OCI-LY3 (cell line): ENCODE data around the gene TNS1.

Experiments
- H2AFZ ChIP-seq: fragments of 200-600, 300-600 bp; shearing (Covaris generic); 2 replicates; pipeline ENCODE4 v1.6.0; 2014; ENCODE audit warnings: antibody characterized with exemption, low read depth, low read length
- H3K27ac ChIP-seq: fragments of 200-600, 300-600 bp; sonication (generic); 2 replicates; pipeline ENCODE4 v1.5.1; 2014; ENCODE audit warnings: mild to moderate bottlenecking, low read length, moderate library complexity, mixed read lengths
- H3K27me3 ChIP-seq: fragments of 200-600, 300-600 bp; sonication (generic); 2 replicates; pipeline ENCODE4 v1.6.1; 2014; ENCODE audit warnings: low read depth, low read length, mixed read lengths
- H3K36me3 ChIP-seq: fragments of 200-600, 300-600 bp; sonication (generic); replicated peaks from 2 replicates; pipeline ENCODE3; 2014; ENCODE audit warnings: low read depth, low read length, mixed read lengths
- H3K4me1 ChIP-seq: fragments of 300-600, 200-600 bp; sonication (generic); 2 replicates; pipeline ENCODE4 v1.6.1; 2014; ENCODE audit warnings: low read length, mixed read lengths
- H3K4me2 ChIP-seq: fragments of 200-600, 300-600 bp; sonication (generic); 2 replicates; pipeline ENCODE4 v1.6.1; 2014; ENCODE audit warnings: low read length, mixed read lengths
- H3K4me3 ChIP-seq: fragments of 300-600, 200-600 bp; sonication (generic); 2 replicates; pipeline ENCODE4 v1.5.1; 2014; ENCODE audit warnings: antibody characterized with exemption, mild to moderate bottlenecking, low read length, moderate library complexity
- H3K79me2 ChIP-seq: fragments of 300-600, 200-600 bp; shearing (Covaris generic); 2 replicates; pipeline ENCODE4 v1.6.1; 2014; ENCODE audit warnings: mild to moderate bottlenecking, low read length, mixed read lengths
- H3K9ac ChIP-seq: fragments of 300-600, 200-600 bp; shearing (Covaris generic); 2 replicates; pipeline ENCODE4 v1.6.0; 2014; ENCODE audit warnings: mild to moderate bottlenecking, low read length, moderate library complexity
- H3K9me3 ChIP-seq: fragments of 200-600, 300-600 bp; shearing (Covaris generic); 2 replicates; pipeline ENCODE4 v1.6.1; 2014; ENCODE audit warnings: low read length, mixed read lengths; ENCODE audit not compliant: insufficient read depth
- H4K20me1 ChIP-seq: fragments of 200-600, 300-600 bp; sonication (generic); 2 replicates; pipeline ENCODE4 v1.6.1; 2016; ENCODE audit warnings: low read length, mixed read lengths; ENCODE audit not compliant: insufficient read depth
- EZH2phosphoT487 ChIP-seq: fragments of 200-600 bp; shearing (Covaris generic); IDR thresholded peaks from 2 replicates; pipeline ENCODE4 v1.6.1; 2018; ENCODE audit warnings: antibody characterized with exemption, mixed run types, low read depth
- TF ChIP-seq, protein P1 (sequence below): fragments of 200-600, 300-600 bp; sonication (generic); IDR thresholded peaks from 2 replicates; pipeline ENCODE4 v1.5.1; 2014; ENCODE audit warnings: antibody characterized with exemption, low read length, low read depth

TNS1 gene

DNA sequence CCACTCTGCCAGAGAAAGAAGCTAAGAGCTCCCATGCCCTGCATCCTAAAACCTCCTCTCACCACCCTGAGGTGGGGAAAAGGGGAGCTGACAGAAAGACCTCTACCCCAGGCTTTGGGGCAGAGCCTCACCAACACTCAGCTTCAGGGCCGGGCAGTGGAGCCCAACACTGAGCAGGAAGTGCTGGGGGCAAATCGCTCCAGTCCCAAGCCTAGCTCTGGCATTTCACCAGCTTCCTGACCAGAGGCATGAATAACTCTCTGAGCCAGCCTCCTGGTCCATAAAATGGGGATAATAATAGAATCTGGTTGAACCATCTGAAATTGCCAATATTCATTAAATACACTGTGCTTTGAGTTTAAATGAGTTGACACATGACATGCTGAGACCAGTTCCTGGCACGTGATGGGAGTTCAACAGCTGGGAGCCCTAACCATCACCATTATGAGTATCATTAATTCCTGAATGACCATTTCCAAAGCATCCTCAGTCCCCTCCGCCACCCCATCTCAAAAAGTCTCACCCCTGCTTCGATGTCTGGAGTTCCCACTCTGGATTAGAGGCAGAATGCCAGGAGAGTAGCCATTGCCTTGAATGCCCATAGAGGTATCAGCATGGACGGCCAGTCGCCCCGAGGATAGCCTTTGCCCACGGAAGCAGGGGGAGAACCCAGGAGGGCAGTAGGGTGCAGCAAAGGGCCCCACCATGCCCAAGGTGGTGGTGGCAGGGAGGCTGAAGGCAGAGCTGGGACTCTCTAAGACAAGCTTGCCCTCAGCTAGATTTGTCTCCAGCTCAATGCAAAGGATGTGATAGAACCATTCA is 153.4 kb downstream of the TNS1 start:
- no peaks in the 10 kb centered on the region for H3K4me1 ChIP-seq
- H3K36me3 ChIP-seq = no peaks in the 10 kb centered on the region
- H3K79me2 ChIP-seq = no peaks in the 10 kb centered on the region
- no peak for TF ChIP-seq EZH2phosphoT487
- TF ChIP-seq, protein P1, sequence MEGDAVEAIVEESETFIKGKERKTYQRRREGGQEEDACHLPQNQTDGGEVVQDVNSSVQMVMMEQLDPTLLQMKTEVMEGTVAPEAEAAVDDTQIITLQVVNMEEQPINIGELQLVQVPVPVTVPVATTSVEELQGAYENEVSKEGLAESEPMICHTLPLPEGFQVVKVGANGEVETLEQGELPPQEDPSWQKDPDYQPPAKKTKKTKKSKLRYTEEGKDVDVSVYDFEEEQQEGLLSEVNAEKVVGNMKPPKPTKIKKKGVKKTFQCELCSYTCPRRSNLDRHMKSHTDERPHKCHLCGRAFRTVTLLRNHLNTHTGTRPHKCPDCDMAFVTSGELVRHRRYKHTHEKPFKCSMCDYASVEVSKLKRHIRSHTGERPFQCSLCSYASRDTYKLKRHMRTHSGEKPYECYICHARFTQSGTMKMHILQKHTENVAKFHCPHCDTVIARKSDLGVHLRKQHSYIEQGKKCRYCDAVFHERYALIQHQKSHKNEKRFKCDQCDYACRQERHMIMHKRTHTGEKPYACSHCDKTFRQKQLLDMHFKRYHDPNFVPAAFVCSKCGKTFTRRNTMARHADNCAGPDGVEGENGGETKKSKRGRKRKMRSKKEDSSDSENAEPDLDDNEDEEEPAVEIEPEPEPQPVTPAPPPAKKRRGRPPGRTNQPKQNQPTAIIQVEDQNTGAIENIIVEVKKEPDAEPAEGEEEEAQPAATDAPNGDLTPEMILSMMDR = no peak
- H3K27me3 ChIP-seq = peaks cover 7% of the 10 kb centered on the region; the same call in 1 of the 2 replicates
- no peaks in the 10 kb centered on the region for H3K9me3 ChIP-seq
- H3K27ac ChIP-seq = no peak overlapping the region
- no peak overlapping the region for H2AFZ ChIP-seq
- no peak overlapping the region for H3K9ac ChIP-seq
- no peak overlapping the region for H3K4me2 ChIP-seq
- no peak overlapping the region for H3K4me3 ChIP-seq
- H4K20me1 ChIP-seq = no peaks in the 10 kb centered on the region

DNA sequence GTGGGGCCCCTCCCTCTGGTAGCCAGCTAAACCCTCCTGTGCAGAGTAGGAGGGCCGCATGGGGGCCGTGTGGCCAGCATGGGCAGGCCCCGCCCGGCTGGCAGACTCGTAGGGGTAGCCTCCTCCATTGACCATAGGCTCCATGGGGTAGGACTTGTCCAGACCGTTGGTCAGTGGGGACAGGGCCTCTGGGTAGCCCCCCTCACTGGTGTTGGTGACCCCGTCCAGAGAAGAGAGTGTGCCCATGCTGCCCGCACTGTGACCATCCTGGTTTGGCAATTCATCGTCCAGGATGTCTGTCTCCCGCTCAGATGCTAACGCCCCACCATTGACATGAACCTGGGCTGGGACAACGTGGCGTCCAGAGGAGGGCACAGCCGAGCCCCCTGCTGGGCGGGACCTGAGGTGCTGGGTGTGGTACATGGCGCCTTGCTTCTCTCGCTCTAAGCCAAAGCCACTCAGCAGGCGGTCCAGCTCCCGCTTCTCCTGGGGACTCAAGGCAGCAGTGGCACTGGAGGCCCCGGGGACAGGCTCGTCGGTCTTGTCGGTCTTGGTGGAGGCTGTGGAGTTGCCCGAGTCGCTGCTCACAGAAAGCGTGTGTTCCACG is 154.3 kb downstream of the TNS1 start:
- Histone ChIP-seq H3K4me2 (no peak overlapping the region), H3K4me1 (no peaks in the 10 kb centered on the region), H3K9ac (no peak overlapping the region), H3K9me3 (no peaks in the 10 kb centered on the region), H4K20me1 (no peaks in the 10 kb centered on the region), H2AFZ (no peak overlapping the region), H3K4me3 (no peak overlapping the region), H3K27me3 (peaks cover 12% of the 10 kb centered on the region; the same call in 1 of the 2 replicates), H3K79me2 (no peaks in the 10 kb centered on the region), H3K36me3 (no peaks in the 10 kb centered on the region), H3K27ac (no peak overlapping the region)
- TF ChIP-seq EZH2phosphoT487 = no peak
- TF ChIP-seq, protein P1 = no peak

DNA sequence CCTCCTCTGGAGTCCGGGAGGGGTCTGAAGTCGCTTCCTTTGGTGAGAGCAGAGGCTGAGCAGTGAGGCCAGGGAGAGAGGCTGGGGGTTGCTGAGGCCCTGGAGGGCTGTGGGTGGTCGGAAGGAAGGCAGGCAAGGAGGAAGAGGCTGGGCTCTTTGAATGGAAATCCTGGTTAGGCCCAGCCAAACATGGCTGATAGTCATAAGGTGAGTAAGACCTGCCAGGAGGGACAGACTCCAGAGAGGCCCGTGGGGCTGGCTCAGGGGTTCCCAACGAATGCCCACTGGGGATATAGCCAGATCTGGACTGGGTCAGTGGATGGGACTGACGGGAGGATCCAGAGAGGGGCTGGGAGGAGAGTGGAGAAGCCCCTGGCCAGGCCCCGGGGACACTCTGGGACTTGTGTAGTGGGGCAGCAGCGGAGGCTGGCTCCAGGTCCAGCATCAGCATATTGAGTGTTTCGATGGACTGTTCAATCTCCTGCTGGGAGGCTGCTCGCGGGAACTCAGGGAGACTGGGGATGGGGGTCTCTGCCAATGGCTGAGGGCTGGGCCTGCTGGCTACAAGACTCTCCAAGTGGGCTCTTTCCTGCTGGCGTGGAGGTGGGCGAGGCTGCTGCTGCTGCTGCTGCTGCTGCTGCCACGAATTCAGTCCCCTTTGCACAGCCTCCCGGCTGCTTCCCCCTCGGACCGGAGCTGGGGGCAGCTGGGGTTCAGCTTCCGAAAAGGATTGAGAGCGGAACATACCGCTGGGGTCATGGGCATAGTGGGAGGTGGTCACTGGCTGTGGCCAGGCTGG is 155.0 kb downstream of the TNS1 start:
- no peaks in the 10 kb centered on the region for H3K36me3 ChIP-seq
- no peaks in the 10 kb centered on the region for H3K4me1 ChIP-seq
- no peak overlapping the region for H3K4me3 ChIP-seq

More for the DNA sequence above, 155.0 kb downstream of the TNS1 start:
- no peak for TF ChIP-seq EZH2phosphoT487
- TF ChIP-seq, protein P1 = no peak
- H2AFZ ChIP-seq = no peak overlapping the region
- H3K9me3 ChIP-seq = no peaks in the 10 kb centered on the region
- H3K9ac ChIP-seq = no peak overlapping the region
- no peak overlapping the region for H3K4me2 ChIP-seq
- H3K27ac ChIP-seq = no peak overlapping the region
- H4K20me1 ChIP-seq = no peaks in the 10 kb centered on the region
- no peaks in the 10 kb centered on the region for H3K79me2 ChIP-seq
- peaks cover 12% of the 10 kb centered on the region; the same call in 1 of the 2 replicates for H3K27me3 ChIP-seq
